GM12878 (cell line): Measurements from ENCODE around the gene MAML2. TPM values are rescaled to one million over a fixed set of nuclear protein-coding genes. Genes with fewer than 3 reads are reported as not detected.

Experiments used
- ATAC-seq: fragments of 200-7000 bp; cut with Tn5 transposase; 3 replicates; pipeline ENCODE4 v1.9.1; 2020; ENCODE audit warnings: mild to moderate bottlenecking, moderate library complexity
- BruUV-seq: library from RNA; stranded (reverse); fragments of 400-500 nt; replicated peaks from 2 replicates; lab custom pipeline; 2021; lab: Mats Ljungman, UMichigan
- CTCF ChIA-PET: fragments of 300-600 bp; sonication (Branson Sonifier 250); formaldehyde crosslinking; extraction: SDS; loops from one replicate; lab custom pipeline; 2021; ENCODE audit warnings: inconsistent platforms; lab: Yijun Ruan, JAX
- POLR2A ChIA-PET: fragments of 350-600 bp; formaldehyde crosslinking; extraction: SDS; loops from one replicate; lab custom pipeline; 2021; ENCODE audit warnings: inconsistent platforms; lab: Charles Lee
- RAD21 ChIA-PET: fragments of 300-600 bp; sonication (Branson Sonifier 250); formaldehyde crosslinking; loops from one replicate; lab custom pipeline; 2023; ENCODE audit warnings: antibody characterized with exemption; ENCODE audit not compliant: unreplicated experiment; lab: Charles Lee
- SMC1A ChIA-PET: fragments of 300-600 bp; sonication (Branson Sonifier 250); formaldehyde crosslinking; loops from one replicate; lab custom pipeline; 2023; ENCODE audit not compliant: unreplicated experiment, uncharacterized antibody; lab: Charles Lee
- DNase-seq: peaks from one replicate; pipeline ENCODE4 v3.0.0-alpha.2; 2011; ENCODE audit warnings: low read depth, low spot score
- FAIRE-seq: peaks from 3 replicates; lab custom pipeline; 2011; peaks lifted over from hg19 to GRCh38; lab: Jason Lieb, UNC
- H2AFZ ChIP-seq: 2 replicates; pipeline ENCODE4 v1.6.0; 2011; ENCODE audit warnings: low read depth, low read length, control low read depth; ENCODE audit not compliant: control insufficient read depth
- H3K27ac ChIP-seq: 2 replicates; pipeline ENCODE4 v1.5.1; 2011; ENCODE audit warnings: control low read depth; ENCODE audit not compliant: control insufficient read depth, insufficient read depth
- H3K27me3 ChIP-seq, 2 experiments: replicated peaks in 1 of 2; 2 replicates each; pipeline versions ENCODE4 v1.6.0 to v1.6.1; 2011; ENCODE audit warnings: low read length in 1 of 2; ENCODE audit not compliant: control insufficient read depth in 2 of 2, insufficient read depth in 2 of 2
- H3K36me3 ChIP-seq, 2 experiments: 2 replicates each; pipeline ENCODE4 v1.5.1; 2011; ENCODE audit warnings: low read length in 1 of 2; ENCODE audit not compliant: control insufficient read depth in 2 of 2, insufficient read depth in 2 of 2
- H3K4me1 ChIP-seq: 2 replicates; pipeline ENCODE4 v1.6.1; 2011; ENCODE audit warnings: mild to moderate bottlenecking, low read length, moderate library complexity, mixed read lengths; ENCODE audit not compliant: control insufficient read depth, insufficient read depth
- H3K4me2 ChIP-seq: 2 replicates; pipeline ENCODE4 v1.6.0; 2011; ENCODE audit warnings: control low read depth; ENCODE audit not compliant: control insufficient read depth, insufficient read depth
- H3K4me3 ChIP-seq: fragments of 200-600 bp; sonication (generic); 2 replicates; pipeline ENCODE4 v1.5.1; 2016
- H3K79me2 ChIP-seq: 2 replicates; pipeline ENCODE4 v1.6.0; 2011; ENCODE audit warnings: low read length; ENCODE audit not compliant: control insufficient read depth, insufficient read depth
- H3K9ac ChIP-seq: 2 replicates; pipeline ENCODE4 v1.8.0; 2011; ENCODE audit warnings: low read length, control low read depth, mixed read lengths; ENCODE audit not compliant: control insufficient read depth, insufficient read depth
- H3K9me3 ChIP-seq: replicated peaks from 3 replicates; pipeline ENCODE4 v1.5.1; 2011; ENCODE audit warnings: mild to moderate bottlenecking, low read length; ENCODE audit not compliant: control insufficient read depth, insufficient read depth
- H4K20me1 ChIP-seq: 2 replicates; pipeline ENCODE4 v1.6.0; 2011; ENCODE audit not compliant: control insufficient read depth, insufficient read depth
- CREB1 ChIP-seq: IDR thresholded peaks from 2 replicates; pipeline ENCODE4 v1.6.1; 2012; ENCODE audit warnings: low read depth, mild to moderate bottlenecking, inconsistent platforms
- JUNB ChIP-seq: IDR thresholded peaks from 2 replicates; pipeline ENCODE4 v1.6.1; 2016; ENCODE audit warnings: antibody characterized with exemption, mild to moderate bottlenecking
- MTA2 ChIP-seq: fragments of 450-650 bp; IDR thresholded peaks from 2 replicates; pipeline ENCODE4 v1.6.1; 2016; ENCODE audit warnings: low read depth, mild to moderate bottlenecking, moderate library complexity
- NR2C2 ChIP-seq: IDR thresholded peaks from 2 replicates; pipeline ENCODE4 v1.6.1; 2011; ENCODE audit warnings: borderline replicate concordance, low read depth; ENCODE audit not compliant: control insufficient read depth, insufficient read length
- PAX5 ChIP-seq: IDR thresholded peaks from 2 replicates; pipeline ENCODE4 v1.6.1; 2011; ENCODE audit warnings: low read depth, low read length, borderline replicate concordance
- TCF3 ChIP-seq: IDR thresholded peaks from 2 replicates; pipeline ENCODE4 v1.6.1; 2012; ENCODE audit warnings: low read depth, mild to moderate bottlenecking, low read length, borderline replicate concordance; ENCODE audit not compliant: insufficient read depth
- ZNF274 ChIP-seq: IDR thresholded peaks from one replicate; pipeline ENCODE4 v1.8.0; 2011; ENCODE audit not compliant: insufficient read length, insufficient read depth
- ZNF687 ChIP-seq: fragments of 450-650 bp; IDR thresholded peaks from 2 replicates; pipeline ENCODE4 v1.6.1; 2017; ENCODE audit warnings: mild to moderate bottlenecking, moderate library complexity
- WGBS: methylation state at CpG from one replicate; pipeline ENCODE4 v1.1.6; 2016; ENCODE audit warnings: low lambda C conversion rate; ENCODE audit not compliant: insufficient replicate concordance, insufficient coverage; ENCODE audit errors: missing lambda C conversion rate; 5-methylcytosine and 5-hydroxymethylcytosine counted together
- in situ Hi-C: fragments of 300-500 bp; cut with MboI; formaldehyde crosslinking; loops from 9 replicates; pipeline ENCODE4 v1.14.3; 2018; ENCODE audit warnings: mixed read lengths
- intact Hi-C: fragments of 100-400 bp; cut with micrococcal nuclease; formaldehyde crosslinking; loops from one replicate; pipeline ENCODE4 v1.14.2; 2022; ENCODE audit not compliant: unreplicated experiment
- polyA plus RNA-seq, 11 experiments: library from polyadenylated mRNA; depleted of rRNA in 4 of 11; unstranded in 6 of 11; stranded (reverse) in 5 of 11; fragments of >200 nt; fragmentation: Nextera tagmentation in 4 of 11; fragmentation: Illumina TruSeq in 1 of 11; extraction: Ambion mirVana in 4 of 11; extraction: Trizol in 1 of 11; gene quantifications; 1 replicate in 1 of 11; 2 replicates in 10 of 11; pipeline versions ENCODE4 v1.2.1 to v1.2.3, GENCODE V29; 2011 to 2016; ENCODE audit warnings: inconsistent platforms in 2 of 11, missing spikeins in 2 of 11, low read depth in 1 of 11
- total RNA-seq, 4 experiments: library from RNA; depleted of rRNA in 3 of 4; stranded (reverse); fragments of >200 nt in 3 of 4; fragmentation: Illumina TruSeq in 1 of 4; extraction: Trizol in 1 of 4; gene quantifications; 2 replicates each; pipeline versions ENCODE4 v1.2.1 to v1.2.3, GENCODE V29; 2013 to 2021
- TF ChIP-seq, protein P1 (sequence below): fragments of 450-650 bp; IDR thresholded peaks from 2 replicates; pipeline ENCODE4 v1.6.1; 2017; ENCODE audit warnings: borderline replicate concordance
- TF ChIP-seq, protein P2 (sequence below): IDR thresholded peaks from 2 replicates; pipeline ENCODE4 v1.6.1; 2012; ENCODE audit warnings: low read length, inconsistent platforms

The MAML2 gene
- total and polyA plus RNA-seq, 10 of the 15 experiments (the other 5 are each of a cell fraction or from before 2014, with no cell fraction given), result 2.5 to 15.1 (median 12.0) TPM

DNA sequence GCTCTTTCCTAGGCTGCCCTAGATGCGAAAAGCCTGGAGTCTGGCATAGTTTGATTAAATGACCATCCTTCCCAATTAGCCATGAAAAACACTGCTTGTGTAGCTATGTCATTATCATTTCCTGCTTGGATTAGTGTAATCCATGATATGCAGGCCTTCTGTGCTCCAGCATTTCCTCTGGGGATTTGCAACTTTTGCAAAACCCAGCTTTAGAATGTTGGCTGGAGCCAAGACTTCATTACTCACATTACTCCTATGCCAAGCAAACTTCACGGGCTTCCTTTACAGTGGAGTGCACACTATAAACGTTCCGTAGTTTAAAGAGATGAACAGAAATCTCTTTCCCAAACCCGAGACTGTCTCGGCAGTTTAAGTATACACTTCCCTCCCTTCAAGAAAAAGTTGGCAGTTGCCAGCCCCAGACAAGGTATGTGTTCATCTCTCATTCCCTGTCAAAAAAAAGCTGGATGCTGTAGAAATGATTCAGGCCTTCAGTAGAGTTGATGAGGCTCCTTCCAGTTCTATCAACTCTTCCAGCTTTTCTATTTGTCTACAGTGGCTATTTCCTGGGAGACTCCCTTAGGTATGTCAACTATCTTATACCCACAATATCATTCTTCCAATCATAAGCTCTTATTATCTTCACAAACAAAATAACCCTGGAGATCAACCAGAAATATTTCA lies 180.0 kb downstream of the MAML2 start:
- no peaks in the 10 kb centered on the region for H4K20me1 ChIP-seq
- no TSS peak for BruUV-seq
- RAD21 ChIA-PET, result interaction anchor here (1.3 to 1.4 kb wide), 2 partner anchors 87 to 180 kb away, joined by 3 to 4 read pairs; partner anchors contain the start of gene MAML2
- SMC1A ChIA-PET, result interaction anchor here (0.8 to 3.2 kb wide), 9 partner anchors 9 to 177 kb away, joined by 3 to 13 read pairs (median 3); no protein-coding TSS in a partner anchor
- 85% methylated on average over 6 of the region's 6 CpGs for whole genome bisulfite sequencing
- no peaks in the 10 kb centered on the region for H3K9me3 ChIP-seq
- no peaks in the 10 kb centered on the region for H3K27me3 ChIP-seq
- no peaks in the 10 kb centered on the region for H3K36me3 ChIP-seq
- H3K27ac ChIP-seq, result no peak overlapping the region
- no peak overlapping the region for H3K4me2 ChIP-seq
- no peak for DNase-seq
- no peak for FAIRE-seq
- CTCF ChIA-PET, result interaction anchor here (0.6 to 1.8 kb wide), 4 partner anchors 9 to 181 kb away, joined by 3 to 10 read pairs (median 4); no protein-coding TSS in a partner anchor
- H3K79me2 ChIP-seq, result peaks cover 4% of the 10 kb centered on the region
- POLR2A ChIA-PET, result no interaction called here
- no peak overlapping the region for H3K4me3 ChIP-seq
- ATAC-seq, result no peak
- H2AFZ ChIP-seq, result no peak overlapping the region
- H3K9ac ChIP-seq, result no peak overlapping the region
- in situ Hi-C loops (no loop called here), intact Hi-C loops (no loop called here)
- H3K4me1 ChIP-seq, result 0 out of 2 replicates have a peak, but pooled peaks cover 4% of the 10 kb centered on the region
- TF ChIP-seq TCF3, result no peak
- no peak for TF ChIP-seq JUNB
- no peak for TF ChIP-seq PAX5
- TF ChIP-seq, protein P1, sequence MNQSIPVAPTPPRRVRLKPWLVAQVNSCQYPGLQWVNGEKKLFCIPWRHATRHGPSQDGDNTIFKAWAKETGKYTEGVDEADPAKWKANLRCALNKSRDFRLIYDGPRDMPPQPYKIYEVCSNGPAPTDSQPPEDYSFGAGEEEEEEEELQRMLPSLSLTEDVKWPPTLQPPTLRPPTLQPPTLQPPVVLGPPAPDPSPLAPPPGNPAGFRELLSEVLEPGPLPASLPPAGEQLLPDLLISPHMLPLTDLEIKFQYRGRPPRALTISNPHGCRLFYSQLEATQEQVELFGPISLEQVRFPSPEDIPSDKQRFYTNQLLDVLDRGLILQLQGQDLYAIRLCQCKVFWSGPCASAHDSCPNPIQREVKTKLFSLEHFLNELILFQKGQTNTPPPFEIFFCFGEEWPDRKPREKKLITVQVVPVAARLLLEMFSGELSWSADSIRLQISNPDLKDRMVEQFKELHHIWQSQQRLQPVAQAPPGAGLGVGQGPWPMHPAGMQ, result no peak
- TF ChIP-seq ZNF687, result no peak
- TF ChIP-seq CREB1, result no peak
- TF ChIP-seq NR2C2, result no peak
- TF ChIP-seq MTA2, result no peak
- TF ChIP-seq ZNF274, result no peak
- TF ChIP-seq, protein P2, sequence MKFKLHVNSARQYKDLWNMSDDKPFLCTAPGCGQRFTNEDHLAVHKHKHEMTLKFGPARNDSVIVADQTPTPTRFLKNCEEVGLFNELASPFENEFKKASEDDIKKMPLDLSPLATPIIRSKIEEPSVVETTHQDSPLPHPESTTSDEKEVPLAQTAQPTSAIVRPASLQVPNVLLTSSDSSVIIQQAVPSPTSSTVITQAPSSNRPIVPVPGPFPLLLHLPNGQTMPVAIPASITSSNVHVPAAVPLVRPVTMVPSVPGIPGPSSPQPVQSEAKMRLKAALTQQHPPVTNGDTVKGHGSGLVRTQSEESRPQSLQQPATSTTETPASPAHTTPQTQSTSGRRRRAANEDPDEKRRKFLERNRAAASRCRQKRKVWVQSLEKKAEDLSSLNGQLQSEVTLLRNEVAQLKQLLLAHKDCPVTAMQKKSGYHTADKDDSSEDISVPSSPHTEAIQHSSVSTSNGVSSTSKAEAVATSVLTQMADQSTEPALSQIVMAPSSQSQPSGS, result no peak
